HepG2 (cell line): Measurements from ENCODE around the gene POLE. TPM values are rescaled to one million over a fixed set of nuclear protein-coding genes. Genes with fewer than 3 reads are reported as not detected.

ENCODE experiments used
- ARNT2 ChIP-seq: sonication (generic); formaldehyde crosslinking; IDR thresholded peaks from 2 replicates; pipeline ENCODE4 v1.8.0; 2022; ENCODE audit warnings: mild to moderate bottlenecking, low read depth, missing genetic modification reagents, moderate library complexity
- CC2D1A ChIP-seq: sonication (generic); formaldehyde crosslinking; IDR thresholded peaks from 2 replicates; pipeline ENCODE4 v1.8.1; 2023; ENCODE audit warnings: mild to moderate bottlenecking, missing genetic modification reagents
- HCFC1 ChIP-seq: fragments of 150-350 bp; IDR thresholded peaks from 2 replicates; pipeline ENCODE4 v1.6.1; 2014; ENCODE audit warnings: low read depth, low read length
- HIC2 ChIP-seq: sonication (generic); formaldehyde crosslinking; IDR thresholded peaks from 2 replicates; pipeline ENCODE4 v1.9.0; 2022; ENCODE audit warnings: low read depth, missing genetic modification reagents
- KMT2A ChIP-seq: sonication (generic); formaldehyde crosslinking; IDR thresholded peaks from 2 replicates; pipeline ENCODE4 v1.4.0; 2020; ENCODE audit warnings: missing genetic modification reagents
- MED1 ChIP-seq: sonication (generic); formaldehyde crosslinking; IDR thresholded peaks from 2 replicates; pipeline ENCODE4 v1.4.0; 2020; ENCODE audit warnings: missing genetic modification reagents
- MXI1 ChIP-seq: IDR thresholded peaks from 3 replicates; pipeline ENCODE4 v1.6.1; 2012; ENCODE audit warnings: low read depth, low read length, inconsistent platforms, borderline replicate concordance
- PPARG ChIP-seq: conservative IDR thresholded peaks from 2 replicates; pipeline ENCODE4 v1.6.1; 2016; ENCODE audit warnings: missing biosample characterization, missing genetic modification reagents
- SMYD3 ChIP-seq: sonication (generic); formaldehyde crosslinking; IDR thresholded peaks from 2 replicates; pipeline ENCODE4 v1.8.1; 2023; ENCODE audit warnings: mild to moderate bottlenecking, missing genetic modification reagents
- ZBTB2 ChIP-seq: sonication (generic); formaldehyde crosslinking; IDR thresholded peaks from 2 replicates; pipeline ENCODE4 v1.8.0; 2022; ENCODE audit warnings: low read depth, missing genetic modification reagents
- ZFP37 ChIP-seq: sonication (generic); formaldehyde crosslinking; IDR thresholded peaks from 2 replicates; pipeline ENCODE4 v1.4.0; 2020; ENCODE audit warnings: missing genetic modification reagents, borderline replicate concordance
- ZNF224 ChIP-seq: sonication (generic); formaldehyde crosslinking; IDR thresholded peaks from 2 replicates; pipeline ENCODE4 v1.5.0; 2020; ENCODE audit warnings: mild to moderate bottlenecking, missing genetic modification reagents
- ZNF232 ChIP-seq: sonication (generic); formaldehyde crosslinking; IDR thresholded peaks from 2 replicates; pipeline ENCODE4 v1.4.0; 2020; ENCODE audit warnings: missing genetic modification reagents, borderline replicate concordance
- ZNF607 ChIP-seq: sonication (generic); formaldehyde crosslinking; IDR thresholded peaks from 2 replicates; pipeline ENCODE4 v1.5.1; 2020; ENCODE audit warnings: missing genetic modification reagents, mild to moderate bottlenecking, borderline replicate concordance
- ZNF672 ChIP-seq: sonication (generic); formaldehyde crosslinking; IDR thresholded peaks from 2 replicates; pipeline ENCODE4 v1.8.1; 2022; ENCODE audit warnings: missing genetic modification reagents
- ZNF678 ChIP-seq: sonication (generic); formaldehyde crosslinking; IDR thresholded peaks from 2 replicates; pipeline ENCODE4 v1.4.0; 2020; ENCODE audit warnings: mild to moderate bottlenecking, missing genetic modification reagents
- ZNF709 ChIP-seq: sonication (generic); formaldehyde crosslinking; IDR thresholded peaks from 2 replicates; pipeline ENCODE4 v1.5.0; 2020; ENCODE audit warnings: mild to moderate bottlenecking, missing genetic modification reagents
- ZNF776 ChIP-seq: sonication (generic); formaldehyde crosslinking; IDR thresholded peaks from 2 replicates; pipeline ENCODE4 v1.4.0; 2020; ENCODE audit warnings: mild to moderate bottlenecking, missing genetic modification reagents
- ZNF850 ChIP-seq: sonication (generic); formaldehyde crosslinking; conservative IDR thresholded peaks from 2 replicates; pipeline ENCODE4 v1.9.0; 2021; ENCODE audit warnings: mild to moderate bottlenecking, missing genetic modification reagents
- polyA plus RNA-seq, 8 experiments: library from polyadenylated mRNA; depleted of rRNA in 3 of 8; stranded (reverse) in 7 of 8; unstranded in 1 of 8; fragments of >200 nt; fragmentation: Illumina TruSeq in 4 of 8; extraction: Trizol in 4 of 8; gene quantifications; 2 replicates each; pipeline versions ENCODE4 v1.2.1 to v1.2.3, GENCODE V29; 2011 to 2016; ENCODE audit warnings: low read depth in 4 of 8, missing spikeins in 1 of 8, mixed read lengths in 1 of 8; ENCODE audit not compliant: insufficient read depth in 1 of 8
- total RNA-seq, 5 experiments: library from RNA; depleted of rRNA; stranded (reverse); fragments of >200 nt; fragmentation: Illumina TruSeq; extraction: Trizol; gene quantifications; 2 replicates each; pipeline ENCODE4 v1.2.3, GENCODE V29; 2016; ENCODE audit warnings: low read depth in 1 of 5
- TF ChIP-seq, protein P1 (sequence below): sonication (generic); formaldehyde crosslinking; IDR thresholded peaks from 2 replicates; pipeline ENCODE4 v1.4.0; 2020; ENCODE audit warnings: missing genetic modification reagents
- TF ChIP-seq, protein P2 (sequence below): IDR thresholded peaks from 2 replicates; pipeline ENCODE4 v1.6.1; 2016; ENCODE audit warnings: missing compliant biosample characterization, missing genetic modification reagents, borderline replicate concordance

Gene POLE
- total and polyA plus RNA-seq, 2 of the 13 experiments (the other 11 are each of a cell fraction or from before 2014, with no cell fraction given), result 25.3 to 52.2 TPM

GRCh38 chr12:132710405-132711079 is 23.4 kb upstream of the POLE start, which contains the start of gene PGAM5 (continued):
- TF ChIP-seq ZNF776 (CRISPR knock-in tag) (peak; percentile 79), ZNF232 (CRISPR knock-in tag) (peak; percentile 80; the same call in 1 of the 2 replicates), ZNF709 (peak; percentile 81), CC2D1A (CRISPR knock-in tag) (no peak), ZNF607 (peak; percentile 90), MED1 (CRISPR knock-in tag) (peak; percentile 66), ZFP37 (CRISPR knock-in tag) (no peak), ZNF224 (peak; percentile 94), HIC2 (CRISPR knock-in tag) (no peak; the same call in 1 of the 2 replicates), HCFC1 (0 out of 2 replicates have a peak, but pooled peaks have one; percentile 32), MXI1 (peak; percentile 96; the same call in 1 of the 3 replicates), PPARG (CRISPR knock-in tag) (peak; percentile 62), ARNT2 (peak; percentile 77), ZNF850 (CRISPR knock-in tag) (no peak), ZNF672 (CRISPR knock-in tag) (0 out of 2 replicates have a peak, but pooled peaks have one; percentile 79), ZBTB2 (CRISPR knock-in tag) (peak; percentile 90), ZNF678 (CRISPR knock-in tag) (peak; percentile 84; the same call in 1 of the 2 replicates), KMT2A (peak; percentile 84; the same call in 1 of the 2 replicates), SMYD3 (CRISPR knock-in tag) (peak; percentile 64; the same call in 1 of the 2 replicates)
- TF ChIP-seq, protein P1, sequence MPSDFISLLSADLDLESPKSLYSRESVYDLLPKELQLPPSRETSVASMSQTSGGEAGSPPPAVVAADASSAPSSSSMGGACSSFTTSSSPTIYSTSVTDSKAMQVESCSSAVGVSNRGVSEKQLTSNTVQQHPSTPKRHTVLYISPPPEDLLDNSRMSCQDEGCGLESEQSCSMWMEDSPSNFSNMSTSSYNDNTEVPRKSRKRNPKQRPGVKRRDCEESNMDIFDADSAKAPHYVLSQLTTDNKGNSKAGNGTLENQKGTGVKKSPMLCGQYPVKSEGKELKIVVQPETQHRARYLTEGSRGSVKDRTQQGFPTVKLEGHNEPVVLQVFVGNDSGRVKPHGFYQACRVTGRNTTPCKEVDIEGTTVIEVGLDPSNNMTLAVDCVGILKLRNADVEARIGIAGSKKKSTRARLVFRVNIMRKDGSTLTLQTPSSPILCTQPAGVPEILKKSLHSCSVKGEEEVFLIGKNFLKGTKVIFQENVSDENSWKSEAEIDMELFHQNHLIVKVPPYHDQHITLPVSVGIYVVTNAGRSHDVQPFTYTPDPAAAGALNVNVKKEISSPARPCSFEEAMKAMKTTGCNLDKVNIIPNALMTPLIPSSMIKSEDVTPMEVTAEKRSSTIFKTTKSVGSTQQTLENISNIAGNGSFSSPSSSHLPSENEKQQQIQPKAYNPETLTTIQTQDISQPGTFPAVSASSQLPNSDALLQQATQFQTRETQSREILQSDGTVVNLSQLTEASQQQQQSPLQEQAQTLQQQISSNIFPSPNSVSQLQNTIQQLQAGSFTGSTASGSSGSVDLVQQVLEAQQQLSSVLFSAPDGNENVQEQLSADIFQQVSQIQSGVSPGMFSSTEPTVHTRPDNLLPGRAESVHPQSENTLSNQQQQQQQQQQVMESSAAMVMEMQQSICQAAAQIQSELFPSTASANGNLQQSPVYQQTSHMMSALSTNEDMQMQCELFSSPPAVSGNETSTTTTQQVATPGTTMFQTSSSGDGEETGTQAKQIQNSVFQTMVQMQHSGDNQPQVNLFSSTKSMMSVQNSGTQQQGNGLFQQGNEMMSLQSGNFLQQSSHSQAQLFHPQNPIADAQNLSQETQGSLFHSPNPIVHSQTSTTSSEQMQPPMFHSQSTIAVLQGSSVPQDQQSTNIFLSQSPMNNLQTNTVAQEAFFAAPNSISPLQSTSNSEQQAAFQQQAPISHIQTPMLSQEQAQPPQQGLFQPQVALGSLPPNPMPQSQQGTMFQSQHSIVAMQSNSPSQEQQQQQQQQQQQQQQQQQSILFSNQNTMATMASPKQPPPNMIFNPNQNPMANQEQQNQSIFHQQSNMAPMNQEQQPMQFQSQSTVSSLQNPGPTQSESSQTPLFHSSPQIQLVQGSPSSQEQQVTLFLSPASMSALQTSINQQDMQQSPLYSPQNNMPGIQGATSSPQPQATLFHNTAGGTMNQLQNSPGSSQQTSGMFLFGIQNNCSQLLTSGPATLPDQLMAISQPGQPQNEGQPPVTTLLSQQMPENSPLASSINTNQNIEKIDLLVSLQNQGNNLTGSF (CRISPR knock-in tag), result peak; percentile 92
- TF ChIP-seq, protein P2, sequence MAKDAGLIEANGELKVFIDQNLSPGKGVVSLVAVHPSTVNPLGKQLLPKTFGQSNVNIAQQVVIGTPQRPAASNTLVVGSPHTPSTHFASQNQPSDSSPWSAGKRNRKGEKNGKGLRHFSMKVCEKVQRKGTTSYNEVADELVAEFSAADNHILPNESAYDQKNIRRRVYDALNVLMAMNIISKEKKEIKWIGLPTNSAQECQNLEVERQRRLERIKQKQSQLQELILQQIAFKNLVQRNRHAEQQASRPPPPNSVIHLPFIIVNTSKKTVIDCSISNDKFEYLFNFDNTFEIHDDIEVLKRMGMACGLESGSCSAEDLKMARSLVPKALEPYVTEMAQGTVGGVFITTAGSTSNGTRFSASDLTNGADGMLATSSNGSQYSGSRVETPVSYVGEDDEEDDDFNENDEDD (CRISPR knock-in tag), result peak; percentile 83
